HepG2 (cell line): ENCODE measurements around the gene BICDL1. TPM values are rescaled to one million over a fixed set of nuclear protein-coding genes. Genes with fewer than 3 reads are reported as not detected.

Experiments
- CCDC6 ChIP-seq: sonication (generic); formaldehyde crosslinking; IDR thresholded peaks from 2 replicates; pipeline ENCODE4 v1.8.1; 2022; ENCODE audit warnings: mild to moderate bottlenecking, missing genetic modification reagents, moderate library complexity
- CREM ChIP-seq, 2 experiments: sonication (generic) in 1 of 2; formaldehyde crosslinking in 1 of 2; IDR thresholded peaks; 2 replicates each; pipeline versions ENCODE4 v1.4.0 to v1.6.1; 2016 to 2020; ENCODE audit warnings: antibody characterized with exemption in 1 of 2, mild to moderate bottlenecking in 1 of 2, missing genetic modification reagents in 1 of 2
- ERF ChIP-seq: IDR thresholded peaks from 2 replicates; pipeline ENCODE4 v1.6.1; 2018; ENCODE audit warnings: missing biosample characterization, missing genetic modification reagents
- MEIS1 ChIP-seq: sonication (generic); formaldehyde crosslinking; IDR thresholded peaks from 2 replicates; pipeline ENCODE4 v1.9.0; 2021; ENCODE audit warnings: mild to moderate bottlenecking, missing genetic modification reagents, moderate library complexity, borderline replicate concordance
- MIER2 ChIP-seq: IDR thresholded peaks from 2 replicates; pipeline ENCODE4 v1.6.1; 2016; ENCODE audit warnings: missing biosample characterization, missing genetic modification reagents
- RARG ChIP-seq: sonication (generic); formaldehyde crosslinking; IDR thresholded peaks from 2 replicates; pipeline ENCODE4 v1.4.0; 2020; ENCODE audit warnings: low read depth, mild to moderate bottlenecking, missing genetic modification reagents
- SALL1 ChIP-seq: sonication (generic); formaldehyde crosslinking; IDR thresholded peaks from 2 replicates; pipeline ENCODE4 v1.8.0; 2022; ENCODE audit warnings: mild to moderate bottlenecking, missing genetic modification reagents
- TMF1 ChIP-seq: sonication (generic); formaldehyde crosslinking; IDR thresholded peaks from 2 replicates; pipeline ENCODE4 v1.8.1; 2022; ENCODE audit warnings: low read depth, missing genetic modification reagents
- ZNF17 ChIP-seq: sonication (generic); formaldehyde crosslinking; IDR thresholded peaks from 2 replicates; pipeline ENCODE4 v1.5.0; 2020; ENCODE audit warnings: mild to moderate bottlenecking, missing genetic modification reagents
- ZNF44 ChIP-seq: sonication (generic); formaldehyde crosslinking; IDR thresholded peaks from 2 replicates; pipeline ENCODE4 v1.5.1; 2020; ENCODE audit warnings: mild to moderate bottlenecking, missing genetic modification reagents
- ZNF441 ChIP-seq: sonication (generic); formaldehyde crosslinking; IDR thresholded peaks from 2 replicates; pipeline ENCODE4 v1.7.0; 2021; ENCODE audit warnings: missing genetic modification reagents, borderline replicate concordance
- ZNF616 ChIP-seq: sonication (generic); formaldehyde crosslinking; IDR thresholded peaks from 2 replicates; pipeline ENCODE4 v1.5.0; 2020; ENCODE audit warnings: low read depth, mild to moderate bottlenecking, missing genetic modification reagents
- ZNF652 ChIP-seq: IDR thresholded peaks from 2 replicates; pipeline ENCODE4 v1.6.1; 2016; ENCODE audit warnings: low read depth, borderline replicate concordance
- polyA plus RNA-seq, 8 experiments: library from polyadenylated mRNA; depleted of rRNA in 3 of 8; stranded (reverse) in 7 of 8; unstranded in 1 of 8; fragments of >200 nt; fragmentation: Illumina TruSeq in 4 of 8; extraction: Trizol in 4 of 8; gene quantifications; 2 replicates each; pipeline versions ENCODE4 v1.2.1 to v1.2.3, GENCODE V29; 2011 to 2016; ENCODE audit warnings: low read depth in 4 of 8, missing spikeins in 1 of 8, mixed read lengths in 1 of 8; ENCODE audit not compliant: insufficient read depth in 1 of 8
- total RNA-seq, 5 experiments: library from RNA; depleted of rRNA; stranded (reverse); fragments of >200 nt; fragmentation: Illumina TruSeq; extraction: Trizol; gene quantifications; 2 replicates each; pipeline ENCODE4 v1.2.3, GENCODE V29; 2016; ENCODE audit warnings: low read depth in 1 of 5
- TF ChIP-seq, protein P1 (sequence below): sonication (generic); formaldehyde crosslinking; IDR thresholded peaks from 2 replicates; pipeline ENCODE4 v1.8.1; 2023; ENCODE audit warnings: mild to moderate bottlenecking, inconsistent platforms, moderate library complexity, missing genetic modification reagents, borderline replicate concordance
- TF ChIP-seq, protein P2 (sequence below): sonication (generic); formaldehyde crosslinking; IDR thresholded peaks from 2 replicates; pipeline ENCODE4 v1.5.0; 2020; ENCODE audit warnings: missing genetic modification reagents
- TF ChIP-seq, protein P3 (sequence below): sonication (generic); formaldehyde crosslinking; IDR thresholded peaks from 2 replicates; pipeline ENCODE4 v1.4.0; 2020; ENCODE audit warnings: missing genetic modification reagents
- TF ChIP-seq, protein P4 (sequence below): sonication (generic); formaldehyde crosslinking; IDR thresholded peaks from 2 replicates; pipeline ENCODE4 v1.4.0; 2020; ENCODE audit warnings: missing genetic modification reagents
- TF ChIP-seq, protein P5 (sequence below): sonication (generic); formaldehyde crosslinking; IDR thresholded peaks from 2 replicates; pipeline ENCODE4 v1.8.0; 2022; ENCODE audit warnings: mild to moderate bottlenecking, missing genetic modification reagents; ENCODE audit not compliant: insufficient replicate concordance
- TF ChIP-seq, protein P6 (sequence below): sonication (generic); formaldehyde crosslinking; IDR thresholded peaks from 2 replicates; pipeline ENCODE4 v1.4.0; 2020; ENCODE audit warnings: missing genetic modification reagents

Gene BICDL1
- total and polyA plus RNA-seq, 2 of the 13 experiments (the other 11 are each of a cell fraction or from before 2014, with no cell fraction given), result 3.6 to 9.7 TPM

DNA sequence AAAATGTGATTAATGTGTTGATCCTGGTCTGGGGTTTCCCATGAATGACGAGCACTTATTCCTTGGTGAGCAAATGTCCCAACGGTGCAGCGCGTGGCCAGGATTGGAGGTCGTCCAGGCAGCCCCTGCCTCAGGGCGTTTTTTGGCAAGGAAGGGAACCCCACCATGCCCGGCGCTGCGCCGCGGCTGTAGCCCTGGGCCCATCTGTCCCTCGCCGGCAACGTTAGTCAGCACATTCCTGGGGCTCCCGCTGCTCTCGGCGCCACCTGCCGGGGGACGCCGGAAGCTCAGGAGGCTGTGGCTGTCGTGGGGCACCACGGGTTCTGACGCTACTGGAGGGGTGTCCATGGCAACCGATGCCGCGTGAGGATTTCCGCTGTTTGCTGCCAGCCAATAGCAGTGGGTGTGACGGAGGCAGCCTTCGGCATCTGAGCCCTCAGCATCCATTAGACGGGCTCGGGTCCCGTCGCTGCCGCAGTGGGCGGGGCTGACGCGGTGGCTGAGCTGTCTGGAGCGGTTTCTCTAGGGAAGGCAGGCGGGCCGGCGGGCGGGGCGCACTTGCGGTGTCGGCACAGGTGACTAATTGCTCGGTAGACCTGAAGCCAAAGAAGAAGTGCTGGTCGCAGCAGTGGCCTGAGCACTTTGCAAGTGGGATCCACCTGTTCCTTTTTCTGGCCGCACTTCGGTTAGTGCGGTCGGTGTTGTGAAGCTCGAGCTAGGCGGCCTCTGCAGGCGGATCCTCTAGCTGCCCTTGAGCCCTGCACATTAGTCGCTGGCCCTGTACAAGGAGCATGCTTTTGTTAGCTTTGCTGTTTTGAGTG, 98.0 kb downstream of the BICDL1 start (continued):
- TF ChIP-seq MEIS1 (CRISPR knock-in tag) (peak; percentile 52; the same call in 1 of the 2 replicates), SALL1 (CRISPR knock-in tag) (peak; percentile 94), TMF1 (CRISPR knock-in tag) (no peak), ZNF44 (CRISPR knock-in tag) (peak; percentile 84; the same call in 1 of the 2 replicates), CREM (IDR thresholded peaks at IDR 0.05) (peak; percentile 70), CREM (CRISPR knock-in tag; IDR thresholded peaks at IDR 0.05) (no peak), ZNF652 (peak; percentile 51; the same call in 1 of the 2 replicates), ZNF616 (CRISPR knock-in tag) (no peak), ERF (CRISPR knock-in tag) (peak; percentile 93), RARG (CRISPR knock-in tag) (no peak), ZNF17 (no peak), ZNF441 (CRISPR knock-in tag) (peak; percentile 59; the same call in 1 of the 2 replicates), CCDC6 (peak; percentile 96), MIER2 (CRISPR knock-in tag) (peak; percentile 90)
- TF ChIP-seq, protein P1, sequence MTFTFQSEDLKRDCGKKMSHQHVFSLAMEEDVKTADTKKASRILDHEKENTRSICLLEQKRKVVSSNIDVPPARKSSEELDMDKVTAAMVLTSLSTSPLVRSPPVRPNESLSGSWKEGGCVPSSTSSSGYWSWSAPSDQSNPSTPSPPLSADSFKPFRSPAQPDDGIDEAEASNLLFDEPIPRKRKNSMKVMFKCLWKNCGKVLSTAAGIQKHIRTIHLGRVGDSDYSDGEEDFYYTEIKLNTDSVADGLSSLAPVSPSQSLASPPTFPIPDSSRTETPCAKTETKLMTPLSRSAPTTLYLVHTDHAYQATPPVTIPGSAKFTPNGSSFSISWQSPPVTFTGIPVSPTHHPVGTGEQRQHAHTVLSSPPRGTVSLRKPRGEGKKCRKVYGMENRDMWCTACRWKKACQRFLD (CRISPR knock-in tag), result no peak
- TF ChIP-seq, protein P2, sequence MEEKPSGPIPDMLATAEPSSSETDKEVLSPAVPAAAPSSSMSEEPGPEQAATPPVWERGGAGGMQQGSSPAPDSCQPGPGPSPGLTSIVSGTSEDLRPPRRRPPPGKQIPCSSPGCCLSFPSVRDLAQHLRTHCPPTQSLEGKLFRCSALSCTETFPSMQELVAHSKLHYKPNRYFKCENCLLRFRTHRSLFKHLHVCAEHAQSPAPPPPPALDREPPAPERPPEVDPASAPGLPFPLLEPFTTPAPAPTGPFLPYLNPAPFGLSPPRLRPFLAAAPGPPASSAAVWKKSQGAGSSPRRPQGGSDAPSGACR (CRISPR knock-in tag), result no peak
- TF ChIP-seq, protein P3, sequence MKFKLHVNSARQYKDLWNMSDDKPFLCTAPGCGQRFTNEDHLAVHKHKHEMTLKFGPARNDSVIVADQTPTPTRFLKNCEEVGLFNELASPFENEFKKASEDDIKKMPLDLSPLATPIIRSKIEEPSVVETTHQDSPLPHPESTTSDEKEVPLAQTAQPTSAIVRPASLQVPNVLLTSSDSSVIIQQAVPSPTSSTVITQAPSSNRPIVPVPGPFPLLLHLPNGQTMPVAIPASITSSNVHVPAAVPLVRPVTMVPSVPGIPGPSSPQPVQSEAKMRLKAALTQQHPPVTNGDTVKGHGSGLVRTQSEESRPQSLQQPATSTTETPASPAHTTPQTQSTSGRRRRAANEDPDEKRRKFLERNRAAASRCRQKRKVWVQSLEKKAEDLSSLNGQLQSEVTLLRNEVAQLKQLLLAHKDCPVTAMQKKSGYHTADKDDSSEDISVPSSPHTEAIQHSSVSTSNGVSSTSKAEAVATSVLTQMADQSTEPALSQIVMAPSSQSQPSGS (CRISPR knock-in tag), result no peak
- TF ChIP-seq, protein P4, sequence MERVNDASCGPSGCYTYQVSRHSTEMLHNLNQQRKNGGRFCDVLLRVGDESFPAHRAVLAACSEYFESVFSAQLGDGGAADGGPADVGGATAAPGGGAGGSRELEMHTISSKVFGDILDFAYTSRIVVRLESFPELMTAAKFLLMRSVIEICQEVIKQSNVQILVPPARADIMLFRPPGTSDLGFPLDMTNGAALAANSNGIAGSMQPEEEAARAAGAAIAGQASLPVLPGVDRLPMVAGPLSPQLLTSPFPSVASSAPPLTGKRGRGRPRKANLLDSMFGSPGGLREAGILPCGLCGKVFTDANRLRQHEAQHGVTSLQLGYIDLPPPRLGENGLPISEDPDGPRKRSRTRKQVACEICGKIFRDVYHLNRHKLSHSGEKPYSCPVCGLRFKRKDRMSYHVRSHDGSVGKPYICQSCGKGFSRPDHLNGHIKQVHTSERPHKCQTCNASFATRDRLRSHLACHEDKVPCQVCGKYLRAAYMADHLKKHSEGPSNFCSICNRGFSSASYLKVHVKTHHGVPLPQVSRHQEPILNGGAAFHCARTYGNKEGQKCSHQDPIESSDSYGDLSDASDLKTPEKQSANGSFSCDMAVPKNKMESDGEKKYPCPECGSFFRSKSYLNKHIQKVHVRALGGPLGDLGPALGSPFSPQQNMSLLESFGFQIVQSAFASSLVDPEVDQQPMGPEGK (CRISPR knock-in tag), result peak; percentile 73
- TF ChIP-seq, protein P5, sequence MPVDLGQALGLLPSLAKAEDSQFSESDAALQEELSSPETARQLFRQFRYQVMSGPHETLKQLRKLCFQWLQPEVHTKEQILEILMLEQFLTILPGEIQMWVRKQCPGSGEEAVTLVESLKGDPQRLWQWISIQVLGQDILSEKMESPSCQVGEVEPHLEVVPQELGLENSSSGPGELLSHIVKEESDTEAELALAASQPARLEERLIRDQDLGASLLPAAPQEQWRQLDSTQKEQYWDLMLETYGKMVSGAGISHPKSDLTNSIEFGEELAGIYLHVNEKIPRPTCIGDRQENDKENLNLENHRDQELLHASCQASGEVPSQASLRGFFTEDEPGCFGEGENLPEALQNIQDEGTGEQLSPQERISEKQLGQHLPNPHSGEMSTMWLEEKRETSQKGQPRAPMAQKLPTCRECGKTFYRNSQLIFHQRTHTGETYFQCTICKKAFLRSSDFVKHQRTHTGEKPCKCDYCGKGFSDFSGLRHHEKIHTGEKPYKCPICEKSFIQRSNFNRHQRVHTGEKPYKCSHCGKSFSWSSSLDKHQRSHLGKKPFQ, result peak; percentile 48
- TF ChIP-seq, protein P6, sequence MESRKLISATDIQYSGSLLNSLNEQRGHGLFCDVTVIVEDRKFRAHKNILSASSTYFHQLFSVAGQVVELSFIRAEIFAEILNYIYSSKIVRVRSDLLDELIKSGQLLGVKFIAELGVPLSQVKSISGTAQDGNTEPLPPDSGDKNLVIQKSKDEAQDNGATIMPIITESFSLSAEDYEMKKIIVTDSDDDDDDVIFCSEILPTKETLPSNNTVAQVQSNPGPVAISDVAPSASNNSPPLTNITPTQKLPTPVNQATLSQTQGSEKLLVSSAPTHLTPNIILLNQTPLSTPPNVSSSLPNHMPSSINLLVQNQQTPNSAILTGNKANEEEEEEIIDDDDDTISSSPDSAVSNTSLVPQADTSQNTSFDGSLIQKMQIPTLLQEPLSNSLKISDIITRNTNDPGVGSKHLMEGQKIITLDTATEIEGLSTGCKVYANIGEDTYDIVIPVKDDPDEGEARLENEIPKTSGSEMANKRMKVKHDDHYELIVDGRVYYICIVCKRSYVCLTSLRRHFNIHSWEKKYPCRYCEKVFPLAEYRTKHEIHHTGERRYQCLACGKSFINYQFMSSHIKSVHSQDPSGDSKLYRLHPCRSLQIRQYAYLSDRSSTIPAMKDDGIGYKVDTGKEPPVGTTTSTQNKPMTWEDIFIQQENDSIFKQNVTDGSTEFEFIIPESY, result peak; percentile 70; the same call in 1 of the 2 replicates
